HEK293 (cell line): Measurements from ENCODE around the gene NUBP1.

Experiments
- CTCF ChIA-PET: fragments of 350-600 bp; formaldehyde crosslinking; extraction: SDS; loops from one replicate; lab custom pipeline; 2021; ENCODE audit warnings: antibody characterized with exemption; lab: Yijun Ruan, JAX
- POLR2A ChIA-PET: fragments of 300-600 bp; formaldehyde crosslinking; extraction: SDS; loops from one replicate; lab custom pipeline; 2020; ENCODE audit warnings: antibody characterized with exemption, inconsistent platforms; lab: Yijun Ruan, JAX
- H3K27ac ChIP-seq: fragments of 200-500 bp; sonication (Bioruptor generic); 2 replicates; pipeline ENCODE4 v1.5.1; 2014; ENCODE audit warnings: low read depth, low read length, control low read depth, inconsistent platforms; ENCODE audit errors: extremely low read depth
- H3K36me3 ChIP-seq, 2 experiments: fragments of 200-500 bp in 1 of 2; sonication (Bioruptor generic) in 1 of 2; 1 replicate in 1 of 2; 2 replicates in 1 of 2; pipeline ENCODE4 v1.5.1; 2014 to 2017; ENCODE audit warnings: inconsistent platforms in 2 of 2, low read length in 2 of 2; ENCODE audit not compliant: control insufficient read depth in 2 of 2, insufficient read depth in 1 of 2
- H3K4me1 ChIP-seq: fragments of 200-500 bp; sonication (Bioruptor generic); 2 replicates; pipeline ENCODE4 v1.5.1; 2014; ENCODE audit warnings: mild to moderate bottlenecking, low read length, inconsistent platforms; ENCODE audit not compliant: control insufficient read depth, insufficient read depth
- H3K4me3 ChIP-seq: 2 replicates; pipeline ENCODE4 v1.5.1; 2011; ENCODE audit warnings: low read depth, mild to moderate bottlenecking, control low read depth, low read length, moderate library complexity
- H3K9me3 ChIP-seq: fragments of 200-500 bp; sonication (Bioruptor generic); 2 replicates; pipeline ENCODE4 v1.5.1; 2014; ENCODE audit warnings: low read depth, low read length, inconsistent platforms; ENCODE audit not compliant: control insufficient read depth, insufficient read depth
- GLIS2 ChIP-seq: fragments of 450-650 bp; formaldehyde crosslinking; IDR thresholded peaks from 2 replicates; pipeline ENCODE4 v1.5.1; 2016; ENCODE audit warnings: missing biosample characterization, missing genetic modification characterization
- KLF10 ChIP-seq: fragments of 450-650 bp; IDR thresholded peaks from 2 replicates; pipeline ENCODE4 v1.5.1; 2018; ENCODE audit warnings: missing biosample characterization, mild to moderate bottlenecking, missing genetic modification characterization
- MEIS1 ChIP-seq: sonication (generic); formaldehyde crosslinking; IDR thresholded peaks from 2 replicates; pipeline ENCODE4 v1.8.1; 2022; ENCODE audit warnings: missing genetic modification reagents, mild to moderate bottlenecking, borderline replicate concordance
- TRIM28 ChIP-seq: IDR thresholded peaks from 2 replicates; pipeline ENCODE4 v1.6.1; 2011; ENCODE audit warnings: low read length, control low read depth, borderline replicate concordance
- ZFP69B ChIP-seq: fragments of 450-650 bp; formaldehyde crosslinking; IDR thresholded peaks from 2 replicates; pipeline ENCODE4 v1.5.1; 2016; ENCODE audit warnings: missing biosample characterization, missing genetic modification characterization
- ZNF132 ChIP-seq: fragments of 450-650 bp; formaldehyde crosslinking; IDR thresholded peaks from 2 replicates; pipeline ENCODE4 v1.5.1; 2017; ENCODE audit warnings: missing biosample characterization, missing genetic modification characterization, borderline replicate concordance
- ZNF148 ChIP-seq: fragments of 450-650 bp; formaldehyde crosslinking; IDR thresholded peaks from 2 replicates; pipeline ENCODE4 v1.5.0; 2017; ENCODE audit warnings: missing biosample characterization, missing genetic modification characterization, borderline replicate concordance
- ZNF184 ChIP-seq: fragments of 450-650 bp; IDR thresholded peaks from 2 replicates; pipeline ENCODE4 v1.5.1; 2018; ENCODE audit warnings: missing biosample characterization, mild to moderate bottlenecking, missing genetic modification characterization
- ZNF23 ChIP-seq: fragments of 450-650 bp; formaldehyde crosslinking; IDR thresholded peaks from 2 replicates; pipeline ENCODE4 v1.5.1; 2016; ENCODE audit warnings: missing biosample characterization, missing genetic modification characterization, borderline replicate concordance
- ZNF248 ChIP-seq: fragments of 450-650 bp; formaldehyde crosslinking; IDR thresholded peaks from 2 replicates; pipeline ENCODE4 v1.5.1; 2017; ENCODE audit warnings: missing biosample characterization, missing genetic modification characterization
- ZNF266 ChIP-seq: fragments of 450-650 bp; formaldehyde crosslinking; IDR thresholded peaks from 2 replicates; pipeline ENCODE4 v1.5.1; 2016; ENCODE audit warnings: missing biosample characterization, missing genetic modification characterization, low read depth
- ZNF292 ChIP-seq: fragments of 450-650 bp; formaldehyde crosslinking; IDR thresholded peaks from 2 replicates; pipeline ENCODE4 v1.5.1; 2016; ENCODE audit warnings: low read depth, missing biosample characterization, missing genetic modification characterization, borderline replicate concordance
- ZNF37A ChIP-seq: fragments of 450-650 bp; IDR thresholded peaks from 2 replicates; pipeline ENCODE4 v1.5.1; 2018; ENCODE audit warnings: missing biosample characterization, missing genetic modification characterization
- ZNF423 ChIP-seq: fragments of 450-650 bp; formaldehyde crosslinking; IDR thresholded peaks from 2 replicates; pipeline ENCODE4 v1.5.1; 2016; ENCODE audit warnings: missing biosample characterization, missing genetic modification characterization
- ZNF48 ChIP-seq: fragments of 450-650 bp; formaldehyde crosslinking; IDR thresholded peaks from 2 replicates; pipeline ENCODE4 v1.5.1; 2016; ENCODE audit warnings: missing biosample characterization, missing genetic modification characterization
- ZNF501 ChIP-seq: fragments of 450-650 bp; formaldehyde crosslinking; IDR thresholded peaks from 2 replicates; pipeline ENCODE4 v1.5.1; 2016; ENCODE audit warnings: missing biosample characterization, missing genetic modification characterization
- ZNF549 ChIP-seq: fragments of 450-650 bp; IDR thresholded peaks from 2 replicates; pipeline ENCODE4 v1.5.1; 2018; ENCODE audit warnings: missing biosample characterization, missing genetic modification characterization, mild to moderate bottlenecking, inconsistent platforms, moderate library complexity
- ZNF555 ChIP-seq: fragments of 450-650 bp; formaldehyde crosslinking; conservative IDR thresholded peaks from 2 replicates; pipeline ENCODE4 v1.5.1; 2017; ENCODE audit warnings: missing biosample characterization, mild to moderate bottlenecking, missing genetic modification characterization, inconsistent platforms
- ZNF560 ChIP-seq: fragments of 450-650 bp; formaldehyde crosslinking; IDR thresholded peaks from 2 replicates; pipeline ENCODE4 v1.5.1; 2017; ENCODE audit warnings: missing biosample characterization, missing genetic modification characterization, borderline replicate concordance
- ZNF585B ChIP-seq: fragments of 450-650 bp; formaldehyde crosslinking; IDR thresholded peaks from 2 replicates; pipeline ENCODE4 v1.5.1; 2016; ENCODE audit warnings: missing biosample characterization, missing genetic modification characterization
- ZNF626 ChIP-seq: fragments of 450-650 bp; sonication (Bioruptor Pico); formaldehyde crosslinking; IDR thresholded peaks from 2 replicates; pipeline ENCODE4 v1.5.1; 2018; ENCODE audit warnings: missing biosample characterization, missing genetic modification characterization, inconsistent platforms
- ZNF654 ChIP-seq: fragments of 450-650 bp; formaldehyde crosslinking; IDR thresholded peaks from 2 replicates; pipeline ENCODE4 v1.5.1; 2016; ENCODE audit warnings: low read depth, missing biosample characterization, missing genetic modification characterization
- ZNF76 ChIP-seq: fragments of 450-650 bp; formaldehyde crosslinking; IDR thresholded peaks from 2 replicates; pipeline ENCODE4; 2016; ENCODE audit warnings: low read depth, missing biosample characterization, missing genetic modification characterization, borderline replicate concordance
- ZNF830 ChIP-seq: fragments of 450-650 bp; IDR thresholded peaks from 2 replicates; pipeline ENCODE4 v1.5.0; 2018; ENCODE audit warnings: missing biosample characterization, missing genetic modification characterization, low read depth, mild to moderate bottlenecking, moderate library complexity
- TF ChIP-seq, protein P1 (sequence below): fragments of 450-650 bp; formaldehyde crosslinking; IDR thresholded peaks from 2 replicates; pipeline ENCODE4 v1.5.1; 2016; ENCODE audit warnings: missing biosample characterization, missing genetic modification characterization
- TF ChIP-seq, protein P2 (sequence below): fragments of 450-650 bp; formaldehyde crosslinking; conservative IDR thresholded peaks from 2 replicates; pipeline ENCODE4 v1.5.1; 2016; ENCODE audit warnings: low read depth, missing biosample characterization, missing genetic modification characterization
- TF ChIP-seq, protein P3 (sequence below): fragments of 450-650 bp; formaldehyde crosslinking; IDR thresholded peaks from 2 replicates; pipeline ENCODE4 v1.5.1; 2016; ENCODE audit warnings: missing biosample characterization, missing genetic modification characterization

Gene NUBP1

DNA sequence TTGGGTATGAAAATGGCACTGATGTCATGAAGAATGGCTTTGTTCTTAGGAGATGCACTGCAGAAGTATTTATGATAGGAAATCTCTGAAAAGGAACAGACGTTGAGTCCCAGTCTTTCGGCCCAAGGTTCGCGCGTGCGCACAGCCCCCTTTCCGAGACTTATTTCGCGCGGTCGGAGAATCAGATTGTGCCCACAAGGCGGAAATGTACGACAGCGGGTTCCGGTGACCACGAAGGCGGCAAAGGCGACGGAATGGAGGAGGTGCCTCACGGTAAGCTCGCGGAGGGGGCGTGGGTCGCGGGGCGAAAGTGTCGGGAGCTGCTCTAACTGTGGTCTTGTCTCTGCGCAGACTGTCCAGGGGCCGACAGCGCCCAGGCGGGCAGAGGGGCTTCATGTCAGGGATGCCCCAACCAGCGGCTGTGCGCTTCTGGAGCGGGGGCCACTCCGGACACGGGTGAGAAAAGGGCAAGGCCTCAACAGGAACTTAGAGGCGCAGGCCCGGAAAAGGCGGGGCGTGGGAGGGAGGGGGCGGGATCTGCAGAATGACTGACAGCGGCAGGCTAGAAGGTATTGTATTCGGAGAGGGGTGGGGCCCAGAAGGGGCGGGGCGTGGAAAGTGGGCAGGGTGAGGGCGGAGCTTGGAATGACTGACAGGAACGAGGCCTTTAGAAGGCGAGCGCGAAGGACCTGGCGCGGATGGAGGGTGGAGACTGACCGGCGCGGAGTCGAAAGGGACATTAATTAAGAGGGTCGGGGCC is at the start of gene NUBP1:
TSS of gene NUBP1 (plus strand) at position 233 of the 760 bp plus-strand sequence. CDS start at position 255, 22 bp downstream.
- Histone ChIP-seq H3K27ac (peak within 1 kb of the TSS; percentile 88), H3K4me3 (peak within 1 kb of the TSS; percentile 80), H3K36me3 (peaks cover 6 to 28% of the 10 kb centered on the region in 2 experiments; a peak in 2 of 3 replicates), H3K9me3 (no peaks in the 10 kb centered on the region), H3K4me1 (no peaks in the 10 kb centered on the region; the same call in 1 of the 2 replicates)
- POLR2A ChIA-PET: interaction anchor here (0.6 to 1.5 kb wide), 10 partner anchors 9 to 1640 kb away, joined by 3 to 13 read pairs (median 5); partner anchors contain the start of genes DEXI and EMP2
- CTCF ChIA-PET: interaction anchor here (0.6 to 0.8 kb wide), 5 partner anchors 92 to 760 kb away, joined by 3 to 7 read pairs (median 4); no protein-coding TSS in a partner anchor
- TF ChIP-seq, protein P1, sequence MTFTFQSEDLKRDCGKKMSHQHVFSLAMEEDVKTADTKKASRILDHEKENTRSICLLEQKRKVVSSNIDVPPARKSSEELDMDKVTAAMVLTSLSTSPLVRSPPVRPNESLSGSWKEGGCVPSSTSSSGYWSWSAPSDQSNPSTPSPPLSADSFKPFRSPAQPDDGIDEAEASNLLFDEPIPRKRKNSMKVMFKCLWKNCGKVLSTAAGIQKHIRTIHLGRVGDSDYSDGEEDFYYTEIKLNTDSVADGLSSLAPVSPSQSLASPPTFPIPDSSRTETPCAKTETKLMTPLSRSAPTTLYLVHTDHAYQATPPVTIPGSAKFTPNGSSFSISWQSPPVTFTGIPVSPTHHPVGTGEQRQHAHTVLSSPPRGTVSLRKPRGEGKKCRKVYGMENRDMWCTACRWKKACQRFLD (tag by site-specific recombination): no peak
- TF ChIP-seq ZFP69B (tag by site-specific recombination) (peak; percentile 77), ZNF48 (no peak), ZNF626 (tag by site-specific recombination) (no peak), ZNF423 (no peak), ZNF266 (tag by site-specific recombination) (no peak), ZNF292 (tag by site-specific recombination) (no peak), GLIS2 (tag by site-specific recombination) (no peak), ZNF76 (peak; percentile 78), ZNF654 (tag by site-specific recombination) (no peak), ZNF248 (tag by site-specific recombination) (no peak), ZNF148 (no peak), ZNF23 (tag by site-specific recombination) (no peak), ZNF555 (tag by site-specific recombination) (no peak), TRIM28 (no peak), ZNF549 (tag by site-specific recombination) (no peak), MEIS1 (CRISPR knock-in tag) (no peak), ZNF830 (tag by site-specific recombination) (no peak), ZNF184 (tag by site-specific recombination) (no peak), ZNF37A (tag by site-specific recombination) (no peak), ZNF560 (tag by site-specific recombination) (no peak), KLF10 (0 out of 2 replicates have a peak, but pooled peaks have one; percentile 40), ZNF132 (tag by site-specific recombination) (no peak), ZNF585B (tag by site-specific recombination) (no peak), ZNF501 (tag by site-specific recombination) (peak; percentile 77; the same call in 1 of the 2 replicates)
- TF ChIP-seq, protein P2, sequence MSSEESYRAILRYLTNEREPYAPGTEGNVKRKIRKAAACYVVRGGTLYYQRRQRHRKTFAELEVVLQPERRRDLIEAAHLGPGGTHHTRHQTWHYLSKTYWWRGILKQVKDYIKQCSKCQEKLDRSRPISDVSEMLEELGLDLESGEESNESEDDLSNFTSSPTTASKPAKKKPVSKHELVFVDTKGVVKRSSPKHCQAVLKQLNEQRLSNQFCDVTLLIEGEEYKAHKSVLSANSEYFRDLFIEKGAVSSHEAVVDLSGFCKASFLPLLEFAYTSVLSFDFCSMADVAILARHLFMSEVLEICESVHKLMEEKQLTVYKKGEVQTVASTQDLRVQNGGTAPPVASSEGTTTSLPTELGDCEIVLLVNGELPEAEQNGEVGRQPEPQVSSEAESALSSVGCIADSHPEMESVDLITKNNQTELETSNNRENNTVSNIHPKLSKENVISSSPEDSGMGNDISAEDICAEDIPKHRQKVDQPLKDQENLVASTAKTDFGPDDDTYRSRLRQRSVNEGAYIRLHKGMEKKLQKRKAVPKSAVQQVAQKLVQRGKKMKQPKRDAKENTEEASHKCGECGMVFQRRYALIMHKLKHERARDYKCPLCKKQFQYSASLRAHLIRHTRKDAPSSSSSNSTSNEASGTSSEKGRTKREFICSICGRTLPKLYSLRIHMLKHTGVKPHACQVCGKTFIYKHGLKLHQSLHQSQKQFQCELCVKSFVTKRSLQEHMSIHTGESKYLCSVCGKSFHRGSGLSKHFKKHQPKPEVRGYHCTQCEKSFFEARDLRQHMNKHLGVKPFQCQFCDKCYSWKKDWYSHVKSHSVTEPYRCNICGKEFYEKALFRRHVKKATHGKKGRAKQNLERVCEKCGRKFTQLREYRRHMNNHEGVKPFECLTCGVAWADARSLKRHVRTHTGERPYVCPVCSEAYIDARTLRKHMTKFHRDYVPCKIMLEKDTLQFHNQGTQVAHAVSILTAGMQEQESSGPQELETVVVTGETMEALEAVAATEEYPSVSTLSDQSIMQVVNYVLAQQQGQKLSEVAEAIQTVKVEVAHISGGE (tag by site-specific recombination): peak; percentile 97
- TF ChIP-seq, protein P3, sequence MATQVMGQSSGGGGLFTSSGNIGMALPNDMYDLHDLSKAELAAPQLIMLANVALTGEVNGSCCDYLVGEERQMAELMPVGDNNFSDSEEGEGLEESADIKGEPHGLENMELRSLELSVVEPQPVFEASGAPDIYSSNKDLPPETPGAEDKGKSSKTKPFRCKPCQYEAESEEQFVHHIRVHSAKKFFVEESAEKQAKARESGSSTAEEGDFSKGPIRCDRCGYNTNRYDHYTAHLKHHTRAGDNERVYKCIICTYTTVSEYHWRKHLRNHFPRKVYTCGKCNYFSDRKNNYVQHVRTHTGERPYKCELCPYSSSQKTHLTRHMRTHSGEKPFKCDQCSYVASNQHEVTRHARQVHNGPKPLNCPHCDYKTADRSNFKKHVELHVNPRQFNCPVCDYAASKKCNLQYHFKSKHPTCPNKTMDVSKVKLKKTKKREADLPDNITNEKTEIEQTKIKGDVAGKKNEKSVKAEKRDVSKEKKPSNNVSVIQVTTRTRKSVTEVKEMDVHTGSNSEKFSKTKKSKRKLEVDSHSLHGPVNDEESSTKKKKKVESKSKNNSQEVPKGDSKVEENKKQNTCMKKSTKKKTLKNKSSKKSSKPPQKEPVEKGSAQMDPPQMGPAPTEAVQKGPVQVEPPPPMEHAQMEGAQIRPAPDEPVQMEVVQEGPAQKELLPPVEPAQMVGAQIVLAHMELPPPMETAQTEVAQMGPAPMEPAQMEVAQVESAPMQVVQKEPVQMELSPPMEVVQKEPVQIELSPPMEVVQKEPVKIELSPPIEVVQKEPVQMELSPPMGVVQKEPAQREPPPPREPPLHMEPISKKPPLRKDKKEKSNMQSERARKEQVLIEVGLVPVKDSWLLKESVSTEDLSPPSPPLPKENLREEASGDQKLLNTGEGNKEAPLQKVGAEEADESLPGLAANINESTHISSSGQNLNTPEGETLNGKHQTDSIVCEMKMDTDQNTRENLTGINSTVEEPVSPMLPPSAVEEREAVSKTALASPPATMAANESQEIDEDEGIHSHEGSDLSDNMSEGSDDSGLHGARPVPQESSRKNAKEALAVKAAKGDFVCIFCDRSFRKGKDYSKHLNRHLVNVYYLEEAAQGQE (tag by site-specific recombination): no peak
